Activated CD8-positive, alpha-beta memory T cell treated with anti-CD3 and anti-CD28 coated beads, Interleukin-2, amount 50 U/mL, for 24 hours (primary cell): ENCODE data around the gene USP26.
"Not testable (repeated sequence)": the region's sequence is repeated elsewhere in the genome, so short reads cannot be mapped to it uniquely, and the experiment has no call there.

ENCODE experiments used
- DNase-seq: peaks from one replicate; pipeline ENCODE4 v3.0.0-alpha.2; 2020; ENCODE audit errors: extremely low read depth

Gene USP26

GRCh38 chrX:133042260-133042659, 54.6 kb downstream of the USP26 start:
- no peak for DNase-seq

GRCh38 chrX:133033010-133033409, 63.9 kb downstream of the USP26 start:
- DNase-seq: no peak

- DNase-seq: no peak
These were observed 78.7 kb downstream of the USP26 start for GRCh38 chrX:133018229-133018628.

- DNase-seq: no peak
These were observed 89.5 kb downstream of the USP26 start for GRCh38 chrX:133007458-133007857.

GRCh38 chrX:133005616-133006015, 91.3 kb downstream of the USP26 start:
- DNase-seq: no peak

GRCh38 chrX:133005042-133005441, 91.9 kb downstream of the USP26 start:
- DNase-seq: no peak

- DNase-seq: no peak
These were observed 97.7 kb downstream of the USP26 start for GRCh38 chrX:132999209-132999608.

GRCh38 chrX:132990835-132991234, 106.1 kb downstream of the USP26 start:
- DNase-seq: no peak

- DNase-seq: no peak
These were observed 110.4 kb downstream of the USP26 start for GRCh38 chrX:132986556-132986955.

GRCh38 chrX:132984058-132984650, 112.8 kb downstream of the USP26 start:
- DNase-seq: no peak

GRCh38 chrX:132983496-132983895, 113.4 kb downstream of the USP26 start:
- DNase-seq: no peak

GRCh38 chrX:132980035-132980434, 116.9 kb downstream of the USP26 start:
- not testable (repeated sequence) for DNase-seq
